Pancreas (tissue), 10 donors: Measurements from ENCODE around the gene PLCG2. TPM values are rescaled to one million over a fixed set of nuclear protein-coding genes. Genes with fewer than 3 reads are reported as not detected.
"Not testable (repeated sequence)": the region's sequence is repeated elsewhere in the genome, so short reads cannot be mapped to it uniquely, and the experiment has no call there.

Source experiments
- ATAC-seq, 4 donors: fragments of 200-7000 bp; cut with Tn5 transposase; one replicate each; pipeline versions ENCODE4 v1.8.0 to v1.9.1; 2020; ENCODE audit warnings: mild to moderate bottlenecking in 4 of 4, moderate library complexity in 4 of 4
- DNase-seq, 6 donors: peaks; one replicate each; pipeline ENCODE4 v3.0.0-alpha.2; 2020
- FAIRE-seq: peaks from 2 replicates; lab custom pipeline; 2012; peaks lifted over from hg19 to GRCh38; lab: Jason Lieb, UNC
- H3K27ac ChIP-seq, 4 donors: fragments of 200-600 bp; sonication (generic); 1 replicate in 3 of 4; 2 replicates in 1 of 4; pipeline versions ENCODE4 v1.5.0 to v1.8.0; 2020
- H3K27me3 ChIP-seq, 4 donors: fragments of 200-600 bp; one replicate each; pipeline ENCODE4 v1.8.0; 2021
- H3K36me3 ChIP-seq, 3 donors: fragments of 200-600 bp; sonication (generic) in 1 of 3; one replicate each; pipeline versions ENCODE4 v1.5.0 to v1.8.0; 2020 to 2021
- H3K4me1 ChIP-seq, 3 donors: fragments of 200-600 bp; one replicate each; pipeline ENCODE4 v1.8.0; 2021
- H3K4me3 ChIP-seq, 4 donors: fragments of 200-600 bp; sonication (generic) in 2 of 4; one replicate each; pipeline versions ENCODE4 v1.5.0 to v1.8.0; 2020 to 2021
- H3K9me3 ChIP-seq, 4 donors: fragments of 200-600 bp; one replicate each; pipeline ENCODE4 v1.8.0; 2021
- CTCF ChIP-seq, 4 donors: fragments of 200-600 bp; sonication (generic) in 3 of 4; IDR thresholded peaks; one replicate each; pipeline versions ENCODE4 v1.5.0 to v1.8.0; 2021; ENCODE audit warnings: antibody characterized with exemption in 4 of 4
- WGBS, 2 donors: extraction: QIAGEN DNeasy Blood & Tissue Kit; methylation state at CpG; one replicate each; pipeline ENCODE4 v1.1.7; 2013; 5-methylcytosine and 5-hydroxymethylcytosine counted together
- intact Hi-C, 3 donors: fragments of 100-400 bp; cut with DNase I; formaldehyde crosslinking; loops; one replicate each; pipeline versions ENCODE4 v1.11.1 to v1.14.2; 2022
- polyA plus RNA-seq, 2 donors: library from polyadenylated mRNA; stranded (reverse); fragments of 200-250 nt; gene quantifications; one replicate each; pipeline ENCODE4 v1.2.3, GENCODE V29; 2013
- total RNA-seq, 6 donors: library from RNA; stranded (reverse); fragmentation: NEBNext Ultra II Directional in 4 of 6; extraction: Animal tissue kit (Norgen Biotek cat#: 25700) in 4 of 6; gene quantifications; one replicate each; pipeline versions ENCODE4 v1.2.1 to v1.2.4, GENCODE V29; 2021 to 2023
- donor health status: healthy with polysubstance abuse.
- donor health status: DM: no; HTN: no; CAD: no; lungs with moderate emphysema.
- donor health status: DM: no; HTN: no; CAD: no.
- donor health status: control.
- donor health status: control.
- donor health status: Bipolar disorder and iron deficiency.
- donor health status: DM: yes; HTN: yes; CAD: no.
- donor health status: DM: no; HTN: no; CAD: no.
- donor health status: DM: no; HTN: no; CAD: no.
- donor health status: DM: yes; HTN: yes; CAD: no.

The PLCG2 gene
- total and polyA plus RNA-seq, 8 donors, result 3.7 to 23.6 (median 8.0) TPM

GRCh38 chr16:81973737-81974136, 194.6 kb downstream of the PLCG2 start:
- Histone ChIP-seq H3K9me3 (no peaks in the 10 kb centered on the region), H3K4me3 (no peak overlapping the region), H3K27ac (no peak overlapping the region), H3K4me1 (no peaks in the 10 kb centered on the region), H3K27me3 (no peaks in the 10 kb centered on the region), H3K36me3 (no peaks in the 10 kb centered on the region)
- TF ChIP-seq CTCF (IDR thresholded peaks at IDR 0.05), result no peak
- no peak for DNase-seq
- no peak for ATAC-seq
- intact Hi-C loops, result no loop called here
- 80 to 84% methylated on average over 2 of the region's 2 CpGs for WGBS, 2 donors
- FAIRE-seq, result no peak

GRCh38 chr16:81975637-81976036, 196.5 kb downstream of the PLCG2 start:
- Histone ChIP-seq H3K4me1 (no peaks in the 10 kb centered on the region), H3K4me3 (no peak overlapping the region), H3K27me3 (no peaks in the 10 kb centered on the region), H3K36me3 (no peaks in the 10 kb centered on the region), H3K9me3 (no peaks in the 10 kb centered on the region), H3K27ac (no peak overlapping the region)
- ATAC-seq, result no peak
- no peak for TF ChIP-seq CTCF (IDR thresholded peaks at IDR 0.05)
- DNase-seq, result no peak
- no peak for FAIRE-seq
- WGBS, 2 donors, result 50 to 51% methylated on average over 1 of the region's 1 CpG
- intact Hi-C loops, result no loop called here

DNA sequence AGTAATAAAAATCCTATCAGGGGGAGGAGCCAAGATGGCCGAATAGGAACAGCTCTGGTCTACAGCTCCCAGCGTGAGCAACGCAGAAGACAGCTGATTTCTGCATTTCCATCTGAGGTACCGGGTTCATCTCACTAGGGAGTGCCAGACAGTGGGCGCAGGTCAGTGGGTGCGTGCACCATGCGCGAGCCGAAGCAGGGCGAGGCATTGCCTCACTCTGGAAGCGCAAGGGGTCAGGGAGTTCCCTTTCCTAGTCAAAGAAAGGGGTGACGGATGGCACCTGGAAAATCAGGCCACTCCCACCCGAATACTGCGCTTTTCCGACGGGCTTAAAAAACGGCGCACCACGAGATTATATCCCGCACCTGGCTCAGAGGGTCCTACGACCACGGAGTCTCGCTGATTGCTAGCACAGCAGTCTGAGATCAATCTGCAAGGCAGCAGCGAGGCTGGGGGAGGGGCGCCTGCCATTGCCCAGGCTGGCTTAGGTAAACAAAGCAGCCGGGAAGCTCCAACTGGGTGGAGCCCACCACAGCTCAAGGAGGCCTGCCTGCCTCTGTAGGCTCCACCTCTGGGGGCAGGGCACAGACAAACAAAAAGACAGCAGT, 198.3 kb downstream of the PLCG2 start:
- not testable (repeated sequence) for H3K27me3 ChIP-seq

DNA sequence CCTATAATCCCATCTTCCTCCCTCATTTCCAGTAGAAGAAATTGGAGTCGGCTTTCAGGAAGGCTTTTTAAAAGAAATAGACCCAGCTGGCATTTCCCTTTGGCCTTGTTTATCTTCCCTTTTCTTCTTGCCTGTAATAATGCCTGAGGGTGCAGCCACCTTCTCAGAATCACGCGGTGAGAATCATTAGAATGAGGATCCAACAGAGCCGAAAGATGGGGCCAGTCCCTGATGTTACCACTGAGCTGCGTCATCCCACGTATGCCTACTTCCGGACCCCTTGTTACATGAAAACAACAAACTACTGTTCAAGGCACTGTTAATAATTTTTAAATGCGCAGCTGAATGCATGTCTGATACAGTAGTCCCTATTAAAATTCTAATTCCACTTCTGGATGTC, 208.0 kb downstream of the PLCG2 start:
- no peak for TF ChIP-seq CTCF (IDR thresholded peaks at IDR 0.05)
- DNase-seq (no peak), ATAC-seq (no peak), FAIRE-seq (no peak)
- H3K36me3 ChIP-seq, result no peaks in the 10 kb centered on the region
- no peak overlapping the region for H3K27ac ChIP-seq
- intact Hi-C loops, result no loop called here
- no peaks in the 10 kb centered on the region for H3K27me3 ChIP-seq
- 83 to 89% methylated on average over 8 of the region's 8 CpGs for WGBS, 2 donors
- H3K4me1 ChIP-seq, result no peaks in the 10 kb centered on the region
- H3K4me3 ChIP-seq, result no peak overlapping the region
- H3K9me3 ChIP-seq, result no peaks in the 10 kb centered on the region

More for the DNA sequence above, 198.3 kb downstream of the PLCG2 start:
- H3K4me3 ChIP-seq, ATAC-seq, H3K9me3 ChIP-seq, H3K4me1 ChIP-seq, H3K27ac ChIP-seq, DNase-seq, H3K36me3 ChIP-seq, FAIRE-seq, intact Hi-C loops: not testable (repeated sequence)
- WGBS, 2 donors, result 79 to 85% methylated on average over 25 to 26 of the region's 26 CpGs

DNA sequence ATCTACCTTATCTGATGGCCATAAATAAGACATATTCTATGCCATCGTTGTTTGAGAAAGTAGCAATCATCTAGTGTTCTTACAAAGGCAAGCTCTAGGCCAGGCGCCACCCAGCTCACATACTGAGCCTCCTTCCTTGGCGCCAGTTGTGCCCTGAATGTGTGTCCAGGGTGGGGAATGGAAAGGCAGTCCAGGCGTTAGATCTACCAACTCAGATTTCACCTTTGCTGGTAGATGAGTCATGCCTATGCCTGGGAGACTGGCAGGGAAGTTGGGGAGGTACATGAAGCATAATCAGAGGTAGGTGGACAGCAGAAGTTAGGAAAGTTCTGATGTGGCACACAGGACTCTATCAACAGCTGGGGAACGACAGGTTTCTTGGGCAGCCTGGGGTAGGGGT, 208.6 kb downstream of the PLCG2 start:
- 73 to 75% methylated on average over 5 of the region's 5 CpGs for WGBS, 2 donors
- Histone ChIP-seq H3K27me3 (no peaks in the 10 kb centered on the region), H3K9me3 (no peaks in the 10 kb centered on the region), H3K4me3 (no peak overlapping the region), H3K27ac (no peak overlapping the region), H3K36me3 (no peaks in the 10 kb centered on the region), H3K4me1 (no peaks in the 10 kb centered on the region)
- intact Hi-C loops, result no loop called here
- TF ChIP-seq CTCF (IDR thresholded peaks at IDR 0.05), result no peak
- FAIRE-seq (no peak), ATAC-seq (peak in 1 of 4 donors; percentile 57), DNase-seq (no peak)
